ENCODE measurements around the gene SCNN1A.

DNA sequence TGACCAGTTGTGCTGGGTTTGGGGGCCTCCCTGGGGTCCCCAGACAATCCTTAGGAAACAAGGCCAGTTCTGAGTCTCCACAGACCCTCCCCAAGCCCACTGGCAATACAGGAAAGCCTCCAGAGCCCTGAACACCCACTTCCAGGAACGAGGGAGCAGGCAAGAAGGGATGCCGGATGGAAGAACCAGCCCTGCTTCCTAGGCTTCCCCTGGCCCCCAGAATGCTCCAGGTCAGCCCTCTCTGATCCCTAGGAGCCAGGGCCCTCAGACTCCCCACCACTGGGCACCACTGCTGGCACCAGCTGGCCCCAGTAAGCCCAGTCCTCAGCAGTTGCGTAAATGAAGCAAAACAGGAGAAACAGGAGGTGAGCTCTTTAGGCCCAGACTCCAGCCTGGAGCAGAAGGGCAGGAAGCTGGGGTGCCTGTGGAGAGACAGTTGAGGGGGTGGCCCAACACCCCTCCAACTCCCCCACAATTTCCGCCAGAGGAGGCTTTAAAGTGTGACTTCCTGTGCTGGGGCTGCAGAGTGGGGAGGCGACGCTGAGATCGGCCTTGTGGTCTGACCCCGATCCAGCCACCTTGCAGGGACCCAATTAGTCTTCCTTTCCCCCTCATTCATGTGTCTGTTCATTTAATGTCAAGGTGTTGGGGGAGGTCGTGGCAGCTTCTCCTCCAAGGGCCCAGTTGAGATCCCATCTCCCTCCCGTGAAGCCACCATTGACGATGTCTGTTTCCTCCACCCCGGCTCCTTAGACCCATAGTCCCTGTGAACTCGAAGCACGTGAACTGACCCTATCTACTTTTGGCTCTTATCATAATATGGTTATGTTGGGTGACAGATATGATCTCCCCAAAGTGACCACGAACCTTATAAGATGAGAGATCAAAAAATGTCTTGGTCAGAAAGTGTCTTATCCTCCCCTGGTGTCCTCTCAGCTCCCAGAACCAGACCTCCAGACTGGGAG, 38.2 kb downstream of the SCNN1A start:
- no peak for TF ChIP-seq POLR2A (IDR thresholded peaks at IDR 0.05)
- peak in 1 of 2 donors; percentile 57 for TF ChIP-seq POLR2AphosphoS5 (IDR thresholded peaks at IDR 0.05; ENCODE audit: insufficient read depth in 1 of 2, low read depth in 1 of 2)
